M059J (cell line): ENCODE results near the gene HEPACAM. TPM values are rescaled to one million over a fixed set of nuclear protein-coding genes. Genes with fewer than 3 reads are reported as not detected.
"Not testable (repeated sequence)": the region's sequence is repeated elsewhere in the genome, so short reads cannot be mapped to it uniquely, and the experiment has no call there.

Experiments used
- DNase-seq: peaks from one replicate; pipeline ENCODE4 v3.0.0-alpha.2; 2012; ENCODE audit warnings: low read depth
- total RNA-seq: library from RNA; depleted of rRNA; stranded (reverse); fragments of >200 nt; shearing (Covaris generic); gene quantifications from 2 replicates; pipeline ENCODE4 v1.2.3, GENCODE V29; 2014; rRNA removed

The HEPACAM gene, protein sequence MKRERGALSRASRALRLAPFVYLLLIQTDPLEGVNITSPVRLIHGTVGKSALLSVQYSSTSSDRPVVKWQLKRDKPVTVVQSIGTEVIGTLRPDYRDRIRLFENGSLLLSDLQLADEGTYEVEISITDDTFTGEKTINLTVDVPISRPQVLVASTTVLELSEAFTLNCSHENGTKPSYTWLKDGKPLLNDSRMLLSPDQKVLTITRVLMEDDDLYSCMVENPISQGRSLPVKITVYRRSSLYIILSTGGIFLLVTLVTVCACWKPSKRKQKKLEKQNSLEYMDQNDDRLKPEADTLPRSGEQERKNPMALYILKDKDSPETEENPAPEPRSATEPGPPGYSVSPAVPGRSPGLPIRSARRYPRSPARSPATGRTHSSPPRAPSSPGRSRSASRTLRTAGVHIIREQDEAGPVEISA
- not detected in 2 replicates for total RNA-seq

- no peak for DNase-seq
Measured at GRCh38 chr11:124935548-124936514, at the start of gene HEPACAM. Gene HEPACAM, minus strand, starts transcription at chr11:124936047. Its CDS starts 41 bp downstream, at chr11:124936006.

- DNase-seq: no peak
Measured at GRCh38 chr11:124984512-124984854, 48.6 kb upstream of the HEPACAM start.

- DNase-seq: no peak
Measured at GRCh38 chr11:124983674-124984511, 48.0 kb upstream of the HEPACAM start.

DNA sequence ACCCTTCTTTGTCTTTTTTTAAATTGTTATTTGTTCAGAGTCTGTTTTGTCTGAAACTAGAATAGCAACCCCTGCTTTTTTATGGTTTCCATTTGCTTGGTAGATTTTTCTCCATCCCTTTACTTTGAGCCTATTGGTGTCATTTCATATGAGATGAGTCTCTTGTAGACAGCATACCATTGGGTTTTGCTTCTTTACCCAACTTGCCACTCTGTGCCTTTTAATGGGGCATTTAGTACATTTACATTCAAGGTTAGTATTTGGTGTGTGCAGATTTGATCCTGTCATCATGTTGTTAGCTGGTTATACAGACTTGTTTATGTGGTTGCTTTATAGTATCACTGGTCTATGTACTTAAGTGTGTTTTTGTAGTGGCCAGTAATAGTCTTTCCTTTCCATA is 46.2 kb upstream of the HEPACAM start:
- no peak for DNase-seq

DNA sequence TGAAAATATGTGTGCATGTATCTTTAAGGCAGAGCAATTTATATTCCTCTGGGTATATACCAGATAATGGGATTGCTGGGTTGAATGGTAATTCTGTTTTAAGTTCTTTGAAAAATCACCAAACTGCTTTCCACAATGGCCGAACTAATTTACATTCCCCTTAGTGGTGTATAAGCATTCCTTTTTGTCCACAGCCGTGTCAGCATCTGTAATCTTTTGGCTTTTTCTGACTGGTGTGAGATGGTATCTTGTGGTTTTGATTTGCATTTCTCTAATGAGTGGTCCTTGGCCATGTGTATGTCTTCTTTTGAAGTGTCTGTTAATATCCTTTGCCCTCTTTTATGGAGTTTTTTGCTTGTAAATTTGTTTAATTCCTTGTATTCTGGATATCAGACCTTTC is 42.5 kb upstream of the HEPACAM start:
- peak; percentile 5 for DNase-seq

GRCh38 chr11:124977006-124977405 is 41.2 kb upstream of the HEPACAM start:
- no peak for DNase-seq

DNA sequence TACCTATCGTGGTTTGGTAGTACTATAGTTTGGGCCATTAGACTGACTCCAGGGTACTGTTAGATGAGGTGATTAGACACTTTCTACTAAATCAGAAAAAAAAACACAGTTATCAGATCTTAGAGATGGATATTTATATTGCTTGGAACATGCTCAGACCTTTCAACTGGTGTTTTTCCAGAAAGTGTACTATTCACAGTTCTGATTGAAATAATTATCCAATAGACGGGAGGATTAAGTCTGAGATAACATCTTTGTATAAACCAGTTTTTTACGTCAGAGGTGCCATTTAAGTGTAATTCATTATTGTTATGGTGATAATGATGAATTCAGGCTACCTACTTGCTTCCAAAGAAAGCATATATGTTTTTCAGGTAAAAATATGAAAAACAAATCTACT is 40.7 kb upstream of the HEPACAM start:
- no peak for DNase-seq

DNA sequence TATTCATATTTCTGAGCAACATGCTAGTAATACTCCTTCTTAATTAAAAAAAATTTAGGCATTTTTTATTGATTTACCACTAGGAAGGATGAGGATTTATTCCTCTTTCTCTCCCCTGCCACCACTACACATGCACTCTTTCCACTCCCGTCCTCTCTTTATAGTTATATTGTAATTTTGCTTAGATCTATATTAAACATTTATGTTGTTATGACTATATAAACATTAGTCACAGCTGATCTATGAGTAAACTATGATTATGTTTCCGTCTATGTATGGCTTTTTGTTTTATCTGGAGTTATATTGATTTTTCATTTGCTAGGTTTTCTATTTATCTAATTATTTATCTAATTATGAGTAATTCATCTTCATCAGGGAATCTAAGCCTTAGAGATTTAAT is 36.0 kb upstream of the HEPACAM start:
- no peak for DNase-seq

DNA sequence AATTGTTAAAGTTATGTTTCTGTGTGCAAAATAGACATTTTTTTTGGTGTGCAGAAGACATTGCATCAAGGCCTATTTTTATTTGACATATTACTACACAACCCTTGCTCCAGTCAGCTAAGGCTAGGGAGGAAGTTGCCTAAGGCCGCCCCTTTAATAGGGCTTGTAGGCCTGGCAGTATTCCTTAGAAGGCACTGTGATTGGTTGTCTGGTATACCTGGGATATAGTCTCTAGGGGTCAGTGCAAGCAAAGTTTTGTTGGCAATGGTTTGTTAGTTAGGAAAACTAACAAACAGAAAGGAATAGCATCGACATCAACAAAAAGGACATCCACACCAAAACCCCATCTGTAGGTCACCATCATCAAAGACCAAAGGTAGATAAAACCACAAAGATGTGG is 35.1 kb upstream of the HEPACAM start:
- peak; percentile 41 for DNase-seq

DNA sequence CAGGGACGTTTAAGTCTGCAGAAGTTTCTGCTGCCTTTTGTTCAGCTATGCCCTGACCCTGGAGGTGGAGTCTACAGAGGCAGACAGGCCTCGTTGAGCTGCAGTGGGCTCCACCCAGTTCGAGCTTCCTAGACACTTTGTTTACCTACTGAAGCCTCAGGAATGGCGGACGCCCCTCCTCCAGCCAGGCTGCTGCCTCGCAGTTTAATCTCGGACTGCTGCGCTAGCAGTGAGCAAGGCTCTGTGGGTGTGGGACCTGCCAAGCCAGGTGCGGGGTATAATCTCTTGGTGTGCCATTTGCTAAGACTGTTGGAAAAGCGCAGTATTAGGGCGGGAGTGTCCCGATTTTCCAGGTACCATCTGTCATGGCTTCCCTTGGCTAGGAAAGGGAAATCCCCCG is 32.4 kb upstream of the HEPACAM start:
- not testable (repeated sequence) for DNase-seq

GRCh38 chr11:124961972-124962609 is 26.2 kb upstream of the HEPACAM start:
- peak; percentile 80 for DNase-seq

- DNase-seq: no peak
Measured at GRCh38 chr11:124955035-124955434, 19.2 kb upstream of the HEPACAM start.

GRCh38 chr11:124954590-124954955 is 18.7 kb upstream of the HEPACAM start:
- DNase-seq: no peak

DNA sequence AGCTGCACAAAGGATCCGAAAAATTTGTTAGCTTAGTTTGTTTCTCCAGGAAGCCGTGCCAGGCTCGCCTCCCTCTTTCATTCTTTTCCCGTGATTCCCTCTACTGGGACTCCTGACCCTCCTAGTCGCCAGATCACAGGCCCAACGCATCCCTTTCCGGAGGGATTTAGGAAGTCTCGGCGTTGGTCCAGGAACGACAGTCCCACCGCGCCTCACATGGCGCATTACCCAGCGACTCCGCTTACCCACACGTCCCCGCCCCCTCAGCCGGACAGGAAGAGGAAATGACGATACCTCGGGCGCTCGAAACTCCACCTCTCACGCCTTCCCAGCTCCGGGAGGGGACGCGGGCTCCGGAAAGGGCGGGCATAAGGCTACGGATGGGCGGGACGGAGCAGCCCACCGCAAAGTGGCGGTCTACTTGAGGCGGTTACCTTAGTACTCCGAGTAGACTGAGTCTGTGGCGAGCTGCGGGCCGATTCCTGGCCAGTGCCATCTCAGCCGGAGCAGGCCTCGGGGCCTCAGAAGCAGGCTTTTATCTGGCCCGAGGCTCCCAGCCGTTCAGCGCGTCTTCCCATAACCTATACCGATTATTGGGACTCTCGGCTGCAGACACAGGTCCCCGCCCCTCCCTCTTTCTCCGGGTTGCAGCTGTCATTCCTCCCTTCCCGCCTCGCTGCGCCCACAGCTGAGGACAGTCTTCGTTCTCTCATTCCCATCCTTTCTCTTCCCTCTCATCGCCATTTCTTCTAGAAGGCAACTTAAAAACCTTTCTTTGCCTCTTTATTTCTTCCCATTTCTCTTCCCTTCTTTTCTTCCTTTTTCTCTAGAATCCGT is 18.1 kb upstream of the HEPACAM start, which contains the start of gene CCDC15:
Gene CCDC15, plus strand, starts transcription at position 450 of the 837 bp plus-strand sequence. CDS start 531 bp downstream, outside the sequence.
- DNase-seq: peak; percentile 99

DNA sequence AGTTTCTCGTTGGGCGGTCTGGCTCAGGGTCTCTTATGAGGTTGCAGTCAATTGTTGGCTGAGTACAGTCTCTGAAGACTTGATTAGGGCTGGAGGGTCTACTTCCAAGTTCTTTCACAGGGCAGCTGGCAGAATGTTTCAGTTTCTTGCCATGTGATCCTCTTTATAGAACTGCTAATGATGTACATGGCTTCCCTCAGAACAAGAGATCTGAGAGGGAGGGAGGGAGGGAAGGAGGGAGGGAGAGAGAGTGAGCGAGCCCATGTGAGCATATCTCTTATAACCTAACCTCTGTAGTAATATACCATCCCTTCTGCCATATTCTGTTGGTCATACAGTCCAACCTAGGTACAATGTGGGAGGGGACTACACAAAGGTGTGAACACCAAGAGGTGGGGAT is 15.5 kb upstream of the HEPACAM start:
- no peak for DNase-seq

- DNase-seq: peak; percentile 3
Measured at GRCh38 chr11:124950601-124951330, 14.9 kb upstream of the HEPACAM start.

DNA sequence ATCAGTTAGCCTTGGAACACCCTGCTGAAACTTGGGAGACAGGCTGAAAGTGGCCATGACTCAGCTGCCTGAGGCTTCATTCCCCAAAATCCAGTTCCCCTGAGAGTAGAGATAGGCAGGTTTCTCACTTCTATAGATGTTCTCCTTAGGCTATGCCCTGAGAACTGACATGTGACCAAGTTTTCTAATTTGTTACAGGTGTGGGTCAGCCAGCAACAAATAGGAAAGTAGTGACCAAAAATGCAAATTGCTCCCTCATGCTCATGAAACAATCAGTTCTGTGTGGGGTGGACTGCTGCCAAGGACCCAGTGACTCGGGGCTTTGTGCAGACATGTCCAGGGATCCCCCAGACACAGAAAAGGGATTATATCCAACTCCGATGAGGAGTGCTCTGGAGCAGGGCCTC is 10.9 kb upstream of the HEPACAM start:
- peak; percentile 35 for DNase-seq

DNA sequence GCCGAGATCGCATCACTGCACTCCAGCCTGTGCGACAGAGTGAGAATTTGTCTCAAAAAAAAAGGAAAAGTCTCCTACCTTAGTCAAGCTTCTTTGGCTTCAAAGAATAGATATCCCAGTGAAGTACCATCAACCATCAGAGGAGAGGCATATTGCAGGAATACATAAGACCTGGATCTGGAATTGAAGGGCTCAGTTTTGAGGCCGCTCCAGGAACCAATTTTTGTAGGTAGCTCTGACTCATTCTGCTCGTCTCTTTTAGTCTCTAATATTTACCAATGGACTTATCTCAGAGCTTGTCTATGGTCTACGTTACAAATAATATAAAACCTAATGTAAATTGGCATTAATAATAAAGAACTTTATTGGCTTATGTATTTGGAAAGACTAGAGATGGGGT is 10.0 kb upstream of the HEPACAM start:
- no peak for DNase-seq

DNA sequence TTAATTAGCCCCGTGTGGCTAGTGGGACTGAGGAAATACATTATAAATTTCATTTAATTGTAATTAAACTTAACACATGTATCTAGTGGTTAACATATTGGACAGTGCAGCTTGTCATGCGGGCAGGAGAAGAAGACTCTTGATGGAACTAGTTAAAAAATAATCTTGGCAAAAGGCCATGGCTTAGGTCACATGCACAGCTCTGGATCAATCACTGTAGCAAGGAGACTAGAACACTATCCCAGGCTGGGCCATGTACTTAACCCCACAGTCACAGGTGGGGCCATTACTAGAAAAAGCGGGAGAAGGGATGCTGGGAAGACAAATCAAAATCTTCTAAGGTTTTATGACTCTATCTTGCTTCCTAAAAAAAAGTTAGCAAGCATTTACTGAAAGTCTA is 8.7 kb upstream of the HEPACAM start:
- no peak for DNase-seq

GRCh38 chr11:124943741-124944140 is 7.9 kb upstream of the HEPACAM start:
- DNase-seq: no peak
